Stimulated activated CD4-positive, alpha-beta T cell treated with anti-CD3 and anti-CD28 coated beads, Interleukin-1b, Interleukin-23, amount 100 ng/mL, for 4 hours (primary cell): ENCODE results near the gene NGDN.
"Not testable (repeated sequence)": the region's sequence is repeated elsewhere in the genome, so short reads cannot be mapped to it uniquely, and the experiment has no call there.

Experiments
- DNase-seq, 2 donors: peaks; one replicate each; pipeline ENCODE4 v3.0.0-alpha.2; 2020; ENCODE audit warnings: low read depth in 2 of 2

NGDN gene

DNA sequence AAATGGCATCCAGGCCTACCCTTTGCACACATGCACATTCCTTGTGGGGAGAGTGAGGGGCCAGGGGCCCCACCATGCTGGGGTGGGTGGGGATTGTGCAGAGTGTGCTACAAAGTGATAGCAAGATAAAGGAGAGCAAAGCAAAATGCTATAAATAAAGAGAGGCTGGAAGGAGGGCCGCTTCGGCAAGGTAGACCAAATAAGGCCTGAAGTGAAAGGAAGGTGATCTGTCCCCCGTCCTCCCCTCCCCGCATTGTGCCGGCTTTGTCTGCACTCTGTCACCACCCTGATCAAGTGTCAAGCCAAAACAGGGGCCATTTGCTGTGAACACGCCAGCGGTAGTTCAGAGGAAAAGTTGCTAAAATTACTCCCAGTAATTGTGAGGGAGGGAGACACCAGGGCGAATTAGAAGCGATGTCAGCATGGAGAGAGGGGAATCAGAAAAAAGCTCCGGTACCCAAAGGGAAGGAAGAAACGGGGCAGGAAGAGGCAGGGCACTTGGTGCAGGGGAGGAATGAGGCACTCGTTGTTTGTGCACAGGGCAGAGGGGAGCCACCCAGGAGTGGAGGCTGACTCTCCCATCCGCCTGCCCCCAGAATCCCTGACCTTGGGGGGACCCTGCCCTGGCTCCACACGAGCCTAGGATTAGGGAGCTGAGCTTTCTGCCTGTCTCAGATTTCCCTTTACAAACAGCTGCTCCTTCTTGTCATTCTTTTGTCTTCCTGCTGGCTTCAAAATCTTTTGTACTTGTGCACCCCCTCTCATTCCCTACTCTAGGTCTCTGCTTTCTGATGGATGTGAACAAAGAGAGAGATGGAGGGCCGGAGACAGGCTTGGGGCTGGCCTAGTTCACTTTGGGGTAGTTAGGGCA, 31.2 kb upstream of the NGDN start:
- no peak for DNase-seq

- no peak for DNase-seq
Measured at GRCh38 chr14:23439107-23439835, 30.2 kb upstream of the NGDN start.

DNA sequence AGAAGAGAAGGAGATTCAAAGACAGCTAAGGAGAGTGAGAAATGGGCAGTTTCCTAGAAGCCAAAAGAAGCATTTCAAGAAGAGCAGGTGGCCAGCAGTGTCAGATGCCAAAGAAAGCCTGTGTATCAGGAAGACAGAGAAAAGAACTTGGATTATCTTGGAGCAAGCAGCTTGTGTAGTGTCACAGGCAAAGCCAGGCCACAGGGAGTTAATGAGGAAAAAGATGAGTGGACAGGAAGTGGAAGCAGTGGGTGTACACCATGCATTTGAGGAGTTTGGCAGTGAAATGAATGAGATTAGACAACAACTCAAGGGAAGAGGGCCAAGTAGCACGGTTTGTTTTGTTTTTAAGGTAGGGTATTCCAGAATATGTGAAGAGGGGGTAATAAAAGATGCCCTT, 28.4 kb upstream of the NGDN start:
- DNase-seq, result no peak

GRCh38 chr14:23442721-23443356, 26.7 kb upstream of the NGDN start:
- no peak for DNase-seq

- no peak for DNase-seq
Measured at GRCh38 chr14:23443411-23443812, 26.1 kb upstream of the NGDN start.

- no peak for DNase-seq
Measured at GRCh38 chr14:23443881-23444280, 25.6 kb upstream of the NGDN start.

- DNase-seq, result no peak
Measured at GRCh38 chr14:23444314-23444713, 25.2 kb upstream of the NGDN start.

- DNase-seq, result no peak
Measured at GRCh38 chr14:23445773-23446172, 23.7 kb upstream of the NGDN start.

DNA sequence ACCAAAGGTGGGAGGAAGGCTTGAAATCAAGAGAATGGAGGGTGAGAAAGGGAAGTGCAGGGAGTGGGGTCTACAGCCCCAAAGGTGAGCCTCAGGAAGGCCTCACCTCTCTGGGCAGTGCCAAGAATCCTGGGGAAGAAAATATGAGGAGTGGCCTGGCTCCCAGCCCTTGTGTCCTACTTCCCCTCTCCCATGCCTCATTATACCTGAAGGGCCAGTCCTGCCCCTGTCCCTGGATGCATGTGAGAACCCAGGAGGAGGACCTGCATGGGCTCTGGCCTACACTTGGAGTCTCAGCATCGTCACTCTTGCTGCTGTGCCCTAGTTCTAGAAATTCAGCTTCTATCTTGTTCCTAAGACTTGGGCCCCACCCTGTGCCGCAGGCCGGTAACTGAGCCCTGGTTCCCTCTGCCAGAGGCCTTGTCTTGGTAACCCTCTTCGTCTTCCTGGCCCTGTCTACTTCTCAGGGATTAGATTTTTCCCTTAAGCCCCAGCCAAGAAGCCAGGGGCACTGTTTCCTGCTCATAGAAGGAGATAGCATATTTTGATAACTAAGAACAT, 23.1 kb upstream of the NGDN start:
- no peak for DNase-seq

DNA sequence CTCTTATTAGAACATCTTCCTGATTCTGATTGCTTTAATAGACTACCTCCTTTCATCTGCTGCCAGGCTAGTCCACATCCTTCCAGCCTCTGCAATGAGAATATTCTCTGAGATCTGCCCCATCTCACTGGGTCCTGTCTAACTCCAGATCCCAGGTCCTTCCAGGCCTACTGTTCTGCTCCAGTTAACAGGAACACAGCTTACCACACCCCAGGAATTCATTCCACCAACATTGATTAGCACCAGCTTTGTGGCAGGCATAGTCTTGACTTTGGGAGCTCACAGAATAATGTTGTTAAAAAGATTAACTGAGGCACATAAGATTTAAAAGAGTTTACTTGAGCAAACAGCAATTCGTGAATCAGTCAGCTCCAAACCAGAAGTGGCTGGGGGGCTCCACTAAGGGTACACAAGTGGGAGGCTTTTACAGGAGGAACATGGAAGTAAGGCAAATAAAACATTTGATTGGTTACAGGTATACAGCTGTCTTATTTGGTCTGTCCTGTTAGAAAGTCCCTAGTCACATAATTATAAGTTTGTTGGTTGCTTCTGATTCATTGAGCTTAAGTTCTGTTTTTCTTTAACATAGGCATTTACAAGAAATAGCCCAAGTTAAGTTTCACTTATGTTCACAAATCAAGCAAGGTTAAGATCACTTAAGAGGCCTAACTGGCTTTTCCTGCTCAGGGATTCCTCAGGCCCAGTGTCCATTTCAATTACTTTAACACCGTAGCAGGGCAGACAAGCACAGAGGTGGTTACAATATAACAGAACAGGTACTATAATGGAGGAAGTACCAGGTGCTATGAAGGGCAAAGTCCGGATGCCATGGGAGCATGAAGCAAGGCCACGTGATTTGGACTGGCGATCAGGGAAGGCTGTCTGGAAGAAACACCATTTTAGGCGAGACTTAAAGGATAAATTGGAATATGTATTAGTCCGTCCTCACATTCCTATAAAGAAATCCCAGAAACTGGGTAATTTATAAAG, 21.8 kb upstream of the NGDN start:
- no peak for DNase-seq

DNA sequence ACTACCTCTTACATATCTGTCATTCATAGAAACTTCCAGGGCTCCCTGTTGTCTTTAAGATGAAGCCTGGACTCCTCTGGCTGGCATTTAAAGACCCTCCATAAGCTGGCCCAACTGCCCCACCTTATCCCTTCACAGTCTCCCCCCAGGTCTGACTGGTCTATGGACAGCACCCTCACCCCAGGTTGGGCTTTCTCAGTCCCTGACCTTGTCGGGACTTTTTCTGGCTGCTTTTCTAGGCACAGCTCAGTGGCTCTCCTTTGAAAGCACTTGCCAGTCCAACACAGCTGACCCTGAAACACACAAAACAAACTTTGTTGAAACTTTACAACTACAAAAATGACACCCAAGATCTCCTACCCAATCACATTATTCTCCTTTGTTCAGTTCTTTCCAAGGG, 20.2 kb upstream of the NGDN start:
- DNase-seq, result no peak

- DNase-seq, result no peak
Measured at GRCh38 chr14:23450379-23450778, 19.1 kb upstream of the NGDN start.

GRCh38 chr14:23452237-23452636, 17.3 kb upstream of the NGDN start:
- no peak for DNase-seq

- DNase-seq, result no peak
Measured at GRCh38 chr14:23454445-23454856, 15.1 kb upstream of the NGDN start.

GRCh38 chr14:23456883-23457586, 12.5 kb upstream of the NGDN start:
- DNase-seq, result not testable (repeated sequence)

- DNase-seq, result no peak
Measured at GRCh38 chr14:23457587-23458445, 11.7 kb upstream of the NGDN start.

DNA sequence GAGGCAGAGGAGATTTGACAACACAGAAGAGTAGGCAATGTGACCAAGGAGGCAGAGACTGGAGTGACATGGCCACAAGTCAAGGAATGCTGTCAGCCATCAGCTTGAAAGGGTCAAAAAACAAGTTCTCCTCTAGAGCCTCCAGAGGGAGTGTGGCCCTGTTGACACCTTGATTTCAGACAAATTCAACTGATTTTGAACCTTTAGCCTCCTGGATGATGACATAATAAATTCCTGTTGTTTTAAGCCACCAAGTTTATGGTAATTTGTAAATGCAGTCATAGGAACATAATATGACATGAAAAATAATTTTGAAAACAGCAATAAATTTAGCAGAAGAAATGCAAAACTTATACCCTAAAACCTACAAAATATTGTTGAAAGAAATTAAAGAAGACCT, 8.5 kb upstream of the NGDN start:
- DNase-seq, result no peak

DNA sequence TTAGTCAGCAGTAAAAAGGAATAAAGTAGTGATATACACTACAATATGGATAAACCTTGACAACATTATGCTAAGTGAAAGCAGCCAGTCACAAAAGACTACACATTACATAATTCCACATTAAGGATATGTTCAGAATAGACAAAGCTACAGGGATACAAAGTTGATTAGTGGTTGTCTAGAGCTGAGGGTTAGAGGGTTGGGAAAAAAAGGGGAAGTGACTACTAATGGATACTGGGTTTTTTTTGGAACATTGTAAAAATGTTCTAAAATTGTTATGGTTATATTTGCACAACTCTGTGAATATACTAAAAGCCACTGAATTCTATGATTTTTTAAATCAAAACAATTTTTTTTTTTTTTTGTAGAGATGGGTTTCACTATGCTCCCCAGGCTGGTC, 4.8 kb upstream of the NGDN start:
- no peak for DNase-seq

DNA sequence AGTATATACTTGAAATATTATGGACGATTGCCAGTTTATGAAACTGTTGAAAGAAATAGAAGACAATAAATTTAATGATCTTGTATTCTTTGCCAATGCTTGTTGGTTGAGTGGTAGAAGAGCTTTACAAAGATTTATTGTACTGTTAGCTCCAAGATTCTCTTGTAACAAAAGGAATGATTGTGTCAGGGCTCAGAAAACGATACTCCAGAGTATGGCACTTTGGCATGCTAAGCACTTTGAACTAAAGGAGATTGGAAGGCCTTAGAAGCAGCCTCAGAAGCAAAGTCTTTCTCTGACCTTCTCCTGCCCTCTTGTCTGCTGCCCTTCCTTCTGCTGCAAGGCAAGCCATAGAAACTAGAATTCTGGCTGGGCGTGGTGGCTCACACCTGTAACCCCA, 4.2 kb upstream of the NGDN start:
- no peak for DNase-seq

DNA sequence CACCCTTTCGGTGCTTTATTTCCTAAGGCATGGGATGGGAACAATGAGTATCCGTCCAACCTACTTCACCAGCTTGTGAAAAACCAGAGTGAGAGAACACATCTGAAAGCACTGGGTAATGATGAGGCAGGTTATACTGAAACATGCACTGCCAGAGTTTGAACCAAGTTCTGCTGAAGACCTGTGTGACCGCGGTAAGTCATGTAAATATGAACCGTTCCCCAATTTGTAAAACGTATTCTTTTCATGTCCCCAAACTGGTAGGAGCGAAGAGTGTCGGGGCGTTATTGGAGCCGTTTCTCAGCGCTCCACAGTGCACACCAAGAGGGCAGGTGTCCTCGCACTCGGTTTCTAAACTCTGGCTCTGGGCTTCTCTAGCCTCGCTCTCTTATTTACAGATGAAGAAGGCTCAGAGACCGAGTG, 788 bp upstream of the NGDN start:
- DNase-seq, result no peak
